ACC112 (cell line): ENCODE data around the gene DNAAF5.
"Not testable (repeated sequence)": the region's sequence is repeated elsewhere in the genome, so short reads cannot be mapped to it uniquely, and the experiment has no call there.

ENCODE experiments used
- H2AFZ ChIP-seq: fragments of 200-600 bp; sonication (generic); one replicate; pipeline ENCODE4 v1.6.0; 2017; ENCODE audit warnings: antibody characterized with exemption, low read length; ENCODE audit not compliant: unreplicated experiment
- H3K27ac ChIP-seq: fragments of 200-600 bp; sonication (generic); 2 replicates; pipeline ENCODE4 v1.5.1; 2014; ENCODE audit warnings: low read depth, mild to moderate bottlenecking, antibody characterized with exemption, low read length, moderate library complexity
- H3K27me3 ChIP-seq: fragments of 200-600 bp; sonication (generic); 2 replicates; pipeline ENCODE4 v1.6.1; 2014; ENCODE audit warnings: mild to moderate bottlenecking, antibody characterized with exemption, low read length, moderate library complexity, mixed read lengths; ENCODE audit not compliant: insufficient read depth
- H3K36me3 ChIP-seq: fragments of 200-600 bp; sonication (generic); 2 replicates; pipeline ENCODE4 v1.6.1; 2016; ENCODE audit warnings: mild to moderate bottlenecking, antibody characterized with exemption, low read length, moderate library complexity, mixed read lengths; ENCODE audit not compliant: insufficient read depth
- H3K4me1 ChIP-seq: fragments of 200-600 bp; sonication (generic); one replicate; pipeline ENCODE4 v1.6.1; 2016; ENCODE audit warnings: low read length, mixed read lengths; ENCODE audit not compliant: insufficient read depth, unreplicated experiment, control insufficient read depth
- H3K4me3 ChIP-seq: fragments of 200-600 bp; sonication (generic); 2 replicates; pipeline ENCODE4 v1.5.1; 2014; ENCODE audit warnings: mild to moderate bottlenecking, low read depth, low read length
- H3K79me2 ChIP-seq: fragments of 200-600 bp; sonication (generic); one replicate; pipeline ENCODE4 v1.6.0; 2016; ENCODE audit warnings: low read length; ENCODE audit not compliant: control insufficient read depth, unreplicated experiment, insufficient read depth

The DNAAF5 gene

GRCh38 chr7:783556-784490 lies 57.3 kb downstream of the DNAAF5 start:
- no peak overlapping the region for H2AFZ ChIP-seq
- no peaks in the 10 kb centered on the region for H3K27me3 ChIP-seq
- peaks cover 25% of the 10 kb centered on the region; the same call in 1 of the 2 replicates for H3K36me3 ChIP-seq
- H3K4me3 ChIP-seq: no peak overlapping the region
- H3K79me2 ChIP-seq: no peaks in the 10 kb centered on the region
- H3K4me1 ChIP-seq: no peaks in the 10 kb centered on the region
- H3K27ac ChIP-seq: no peak overlapping the region

GRCh38 chr7:784971-785370 lies 58.5 kb downstream of the DNAAF5 start:
- Histone ChIP-seq H3K27me3 (no peaks in the 10 kb centered on the region), H3K79me2 (no peaks in the 10 kb centered on the region), H3K4me3 (no peak overlapping the region), H2AFZ (no peak overlapping the region), H3K27ac (no peak overlapping the region), H3K36me3 (peaks cover 27% of the 10 kb centered on the region; the same call in 1 of the 2 replicates), H3K4me1 (no peaks in the 10 kb centered on the region)

- Histone ChIP-seq H3K27ac (no peak overlapping the region), H3K79me2 (no peaks in the 10 kb centered on the region), H3K36me3 (peaks cover 25% of the 10 kb centered on the region; the same call in 1 of the 2 replicates), H3K4me3 (no peak overlapping the region), H3K4me1 (no peaks in the 10 kb centered on the region), H3K27me3 (no peaks in the 10 kb centered on the region), H2AFZ (no peak overlapping the region)
Observed at GRCh38 chr7:785416-785815, 58.9 kb downstream of the DNAAF5 start.

- Histone ChIP-seq H3K4me1 (no peaks in the 10 kb centered on the region), H2AFZ (no peak overlapping the region), H3K27ac (no peak overlapping the region), H3K27me3 (no peaks in the 10 kb centered on the region), H3K79me2 (no peaks in the 10 kb centered on the region), H3K36me3 (peaks cover 24% of the 10 kb centered on the region; the same call in 1 of the 2 replicates), H3K4me3 (no peak overlapping the region)
Observed at GRCh38 chr7:786472-787255, 60.2 kb downstream of the DNAAF5 start.

GRCh38 chr7:787332-788240 lies 61.1 kb downstream of the DNAAF5 start:
- no peaks in the 10 kb centered on the region for H3K4me1 ChIP-seq
- peaks cover 17% of the 10 kb centered on the region; the same call in 1 of the 2 replicates for H3K36me3 ChIP-seq
- no peaks in the 10 kb centered on the region for H3K79me2 ChIP-seq
- no peak overlapping the region for H3K27ac ChIP-seq
- no peak overlapping the region for H3K4me3 ChIP-seq
- H2AFZ ChIP-seq: no peak overlapping the region
- H3K27me3 ChIP-seq: no peaks in the 10 kb centered on the region

- Histone ChIP-seq H3K4me1 (no peaks in the 10 kb centered on the region), H2AFZ (no peak overlapping the region), H3K79me2 (no peaks in the 10 kb centered on the region), H3K36me3 (peaks cover 13% of the 10 kb centered on the region; the same call in 1 of the 2 replicates), H3K27ac (no peak overlapping the region), H3K4me3 (no peak overlapping the region), H3K27me3 (no peaks in the 10 kb centered on the region)
Observed at GRCh38 chr7:791519-791918, 65.0 kb downstream of the DNAAF5 start.

- Histone ChIP-seq H3K27ac (no peak overlapping the region), H2AFZ (no peak overlapping the region), H3K27me3 (no peaks in the 10 kb centered on the region), H3K4me1 (no peaks in the 10 kb centered on the region), H3K4me3 (no peak overlapping the region), H3K79me2 (no peaks in the 10 kb centered on the region), H3K36me3 (no peaks in the 10 kb centered on the region)
Observed at GRCh38 chr7:794207-794606, 67.7 kb downstream of the DNAAF5 start.

- Histone ChIP-seq H3K4me3 (no peak overlapping the region), H3K4me1 (no peaks in the 10 kb centered on the region), H3K36me3 (no peaks in the 10 kb centered on the region), H3K79me2 (no peaks in the 10 kb centered on the region), H3K27me3 (no peaks in the 10 kb centered on the region), H2AFZ (no peak overlapping the region), H3K27ac (no peak overlapping the region)
Observed at GRCh38 chr7:794671-795329, 68.3 kb downstream of the DNAAF5 start.

GRCh38 chr7:796434-797169 lies 70.1 kb downstream of the DNAAF5 start:
- not testable (repeated sequence) for H3K27ac ChIP-seq, H2AFZ ChIP-seq, H3K27me3 ChIP-seq, H3K4me1 ChIP-seq, H3K4me3 ChIP-seq, H3K36me3 ChIP-seq, H3K79me2 ChIP-seq
